Astrocyte of the spinal cord (primary cell): ENCODE measurements around the gene TMEM134.

Experiments
- DNase-seq: peaks from one replicate; pipeline ENCODE4 v3.0.0; 2011; ENCODE audit warnings: low read depth, low spot score
- H3K4me3 ChIP-seq: 2 replicates; pipeline ENCODE4 v1.5.1; 2011; ENCODE audit warnings: low read depth, mild to moderate bottlenecking, low read length, moderate library complexity
- in situ Hi-C: cut with HindIII; loops from 2 replicates; pipeline ENCODE4 v1.10.0; 2017; ENCODE audit warnings: low sequenced_read_pairs
- TF ChIP-seq, protein P1 (sequence below): IDR thresholded peaks from 2 replicates; pipeline ENCODE4 v1.5.1; 2012; ENCODE audit warnings: low read depth, mild to moderate bottlenecking, low read length, inconsistent platforms

Gene TMEM134

GRCh38 chr11:67504005-67504949 lies 35.2 kb upstream of the TMEM134 start:
- in situ Hi-C loops = no loop called here
- peak; percentile 15 for DNase-seq
- peak overlapping the region; percentile 55 for H3K4me3 ChIP-seq
- TF ChIP-seq, protein P1, sequence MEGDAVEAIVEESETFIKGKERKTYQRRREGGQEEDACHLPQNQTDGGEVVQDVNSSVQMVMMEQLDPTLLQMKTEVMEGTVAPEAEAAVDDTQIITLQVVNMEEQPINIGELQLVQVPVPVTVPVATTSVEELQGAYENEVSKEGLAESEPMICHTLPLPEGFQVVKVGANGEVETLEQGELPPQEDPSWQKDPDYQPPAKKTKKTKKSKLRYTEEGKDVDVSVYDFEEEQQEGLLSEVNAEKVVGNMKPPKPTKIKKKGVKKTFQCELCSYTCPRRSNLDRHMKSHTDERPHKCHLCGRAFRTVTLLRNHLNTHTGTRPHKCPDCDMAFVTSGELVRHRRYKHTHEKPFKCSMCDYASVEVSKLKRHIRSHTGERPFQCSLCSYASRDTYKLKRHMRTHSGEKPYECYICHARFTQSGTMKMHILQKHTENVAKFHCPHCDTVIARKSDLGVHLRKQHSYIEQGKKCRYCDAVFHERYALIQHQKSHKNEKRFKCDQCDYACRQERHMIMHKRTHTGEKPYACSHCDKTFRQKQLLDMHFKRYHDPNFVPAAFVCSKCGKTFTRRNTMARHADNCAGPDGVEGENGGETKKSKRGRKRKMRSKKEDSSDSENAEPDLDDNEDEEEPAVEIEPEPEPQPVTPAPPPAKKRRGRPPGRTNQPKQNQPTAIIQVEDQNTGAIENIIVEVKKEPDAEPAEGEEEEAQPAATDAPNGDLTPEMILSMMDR = no peak

DNA sequence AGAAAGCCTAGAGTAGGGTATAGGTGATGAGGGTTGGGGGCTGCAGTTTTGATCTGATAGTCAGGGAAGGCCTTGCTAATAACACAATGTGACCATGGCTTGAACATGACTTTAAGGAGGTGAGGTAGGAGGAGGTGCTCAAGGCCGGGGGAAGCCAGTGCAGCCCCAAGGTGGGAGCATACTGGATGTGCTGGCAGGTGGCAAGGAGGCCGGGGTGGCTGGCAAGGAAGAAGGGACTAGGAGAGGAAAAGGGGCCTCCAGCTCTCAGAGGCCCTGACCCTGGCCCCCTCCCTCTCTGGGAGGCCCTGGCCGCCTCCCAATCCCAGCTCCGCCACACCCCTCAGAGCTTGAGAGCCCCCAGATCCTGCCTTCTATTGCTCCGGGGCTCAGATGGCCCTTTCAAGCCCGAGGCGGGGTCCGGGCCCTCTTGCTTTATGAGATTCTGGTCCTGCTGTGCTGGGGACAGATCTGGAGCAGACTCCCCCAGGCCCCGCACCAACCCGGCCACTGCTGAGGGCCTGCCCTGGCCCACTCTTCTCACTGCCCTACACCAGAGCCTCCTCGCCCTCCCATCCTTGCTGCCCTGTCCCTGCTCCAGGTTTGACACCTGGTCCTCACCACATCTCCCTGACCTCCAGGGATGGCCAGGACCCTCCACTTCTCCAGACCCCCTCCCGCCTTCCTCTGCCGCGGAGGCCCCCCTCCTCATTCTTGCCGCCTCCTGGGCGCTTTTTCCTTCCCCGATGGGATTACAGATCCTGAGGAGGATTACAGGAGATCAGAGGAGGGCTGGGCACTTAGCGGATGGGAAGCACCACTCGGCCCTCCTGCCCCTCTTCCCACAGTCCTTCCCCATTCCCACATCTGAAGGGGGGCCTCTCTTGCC lies 34.3 kb upstream of the TMEM134 start:
- peak overlapping the region; percentile 55 for H3K4me3 ChIP-seq
- TF ChIP-seq, protein P1 = no peak
- no peak for DNase-seq
- in situ Hi-C loops = no loop called here

GRCh38 chr11:67502328-67502979 lies 33.4 kb upstream of the TMEM134 start:
- TF ChIP-seq, protein P1 = no peak
- H3K4me3 ChIP-seq = no peak overlapping the region
- DNase-seq = no peak
- in situ Hi-C loops = no loop called here

DNA sequence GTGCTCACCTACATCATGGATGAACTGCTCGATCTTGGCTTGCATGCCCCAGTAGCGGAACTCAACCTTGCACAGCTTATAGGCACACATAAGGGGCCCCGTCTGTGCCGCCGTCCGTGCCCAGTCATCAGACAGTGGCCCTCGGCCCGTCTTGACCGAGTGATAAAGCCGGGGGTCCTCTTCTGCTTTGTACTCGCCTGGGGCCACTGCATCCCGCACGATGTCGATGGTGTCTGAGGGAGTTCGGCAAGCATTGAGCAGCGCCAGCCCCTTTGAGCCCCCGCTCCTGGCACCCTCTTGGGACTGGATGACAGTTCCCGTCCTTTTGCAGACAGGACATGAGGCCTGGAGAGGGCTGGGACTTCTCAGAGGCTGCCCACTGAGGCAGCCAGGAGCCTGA lies 32.8 kb upstream of the TMEM134 start:
- in situ Hi-C loops = no loop called here
- no peak for DNase-seq
- TF ChIP-seq, protein P1 = no peak
- H3K4me3 ChIP-seq = no peak overlapping the region

GRCh38 chr11:67500831-67501715 lies 32.0 kb upstream of the TMEM134 start:
- DNase-seq = no peak
- TF ChIP-seq, protein P1 = no peak
- H3K4me3 ChIP-seq = no peak overlapping the region
- in situ Hi-C loops = no loop called here
